Keratinocyte (primary cell): ENCODE measurements around the gene LRRC28. TPM values are rescaled to one million over a fixed set of nuclear protein-coding genes. Genes with fewer than 3 reads are reported as not detected.

Source experiments
- DNase-seq: peaks from one replicate; pipeline ENCODE4 v3.0.0-alpha.2; 2011; ENCODE audit warnings: low read depth, missing footprints, low spot score
- FAIRE-seq: peaks from 2 replicates; lab custom pipeline; 2011; peaks lifted over from hg19 to GRCh38; lab: Jason Lieb, UNC
- H2AFZ ChIP-seq: 2 replicates; pipeline ENCODE4 v1.6.0; 2012; ENCODE audit warnings: low read length, control low read depth, inconsistent platforms; ENCODE audit not compliant: control insufficient read depth
- H3K27ac ChIP-seq: 2 replicates; pipeline ENCODE4 v1.5.1; 2011; ENCODE audit warnings: low read length; ENCODE audit not compliant: control insufficient read depth, insufficient read depth
- H3K27me3 ChIP-seq: 3 replicates; pipeline ENCODE4 v1.6.0; 2011; ENCODE audit warnings: low read length; ENCODE audit not compliant: control insufficient read depth, insufficient read depth; ENCODE audit errors: extremely low read depth
- H3K36me3 ChIP-seq, 2 experiments: 2 replicates in 1 of 2; 3 replicates in 1 of 2; pipeline ENCODE4 v1.5.1; 2011; ENCODE audit warnings: low read length in 2 of 2, mild to moderate bottlenecking in 1 of 2; ENCODE audit not compliant: control insufficient read depth in 2 of 2, insufficient read depth in 2 of 2; ENCODE audit errors: extremely low read depth in 1 of 2
- H3K4me1 ChIP-seq: 3 replicates; pipeline ENCODE4 v1.5.1; 2011; ENCODE audit warnings: low read length; ENCODE audit not compliant: control insufficient read depth, insufficient read depth; ENCODE audit errors: extremely low read depth
- H3K4me2 ChIP-seq: 3 replicates; pipeline ENCODE4 v1.6.0; 2011; ENCODE audit warnings: low read depth, low read length; ENCODE audit not compliant: control insufficient read depth, insufficient read depth; ENCODE audit errors: extremely low read depth
- H3K4me3 ChIP-seq, 3 experiments: fragments of 200-600 bp in 1 of 3; sonication (generic) in 1 of 3; 2 replicates in 2 of 3; 3 replicates in 1 of 3; pipeline ENCODE4 v1.5.1; 2011 to 2016; ENCODE audit warnings: low read length in 3 of 3, mild to moderate bottlenecking in 3 of 3, control low read depth in 2 of 3, inconsistent platforms in 1 of 3, low read depth in 1 of 3, mixed read lengths in 1 of 3, mixed run types in 1 of 3, moderate library complexity in 1 of 3; ENCODE audit not compliant: control insufficient read depth in 2 of 3, insufficient read depth in 2 of 3; ENCODE audit errors: extremely low read depth in 1 of 3
- H3K79me2 ChIP-seq: 2 replicates; pipeline ENCODE4 v1.6.0; 2012; ENCODE audit warnings: low read length; ENCODE audit not compliant: control insufficient read depth, insufficient read depth
- H3K9ac ChIP-seq: 3 replicates; pipeline ENCODE4 v1.6.0; 2011; ENCODE audit warnings: low read length; ENCODE audit not compliant: control insufficient read depth, insufficient read depth; ENCODE audit errors: extremely low read depth
- H3K9me1 ChIP-seq: 3 replicates; pipeline ENCODE4 v1.6.0; 2011; ENCODE audit warnings: low read length; ENCODE audit not compliant: control insufficient read depth, insufficient read depth; ENCODE audit errors: extremely low read depth
- H3K9me3 ChIP-seq: 2 replicates; pipeline ENCODE4 v1.5.1; 2012; ENCODE audit warnings: low read depth, low read length; ENCODE audit not compliant: control insufficient read depth
- H4K20me1 ChIP-seq: 3 replicates; pipeline ENCODE4 v1.6.0; 2011; ENCODE audit warnings: low read length; ENCODE audit not compliant: control insufficient read depth, insufficient read depth; ENCODE audit errors: extremely low read depth
- EZH2 ChIP-seq: IDR thresholded peaks from one replicate; pipeline ENCODE4 v1.6.1; 2012; ENCODE audit warnings: inconsistent platforms, mild to moderate bottlenecking, low read length, moderate library complexity
- dilution Hi-C: fragments of 300-500 bp; cut with MboI; formaldehyde crosslinking; loops from one replicate; pipeline ENCODE4 v1.7.0; 2020; ENCODE audit warnings: low sequenced_read_pairs; ENCODE audit not compliant: extremely low pct_ligation_motif_present
- polyA plus RNA-seq, 5 experiments: library from polyadenylated mRNA; depleted of rRNA in 3 of 5; stranded (reverse) in 3 of 5; stranded (forward) in 1 of 5; unstranded in 1 of 5; fragments of >200 nt; gene quantifications; 1 replicate in 1 of 5; 2 replicates in 3 of 5; 3 replicates in 1 of 5; pipeline versions ENCODE4 v1.2.1 to v1.2.3, GENCODE V29; 2011 to 2012; ENCODE audit warnings: missing spikeins in 2 of 5, low read depth in 1 of 5, low replicate concordance in 1 of 5
- TF ChIP-seq, protein P1 (sequence below), 3 experiments: IDR thresholded peaks in 1 of 3; conservative IDR thresholded peaks in 1 of 3; optimal IDR thresholded peaks in 1 of 3; 2 replicates in 2 of 3; 3 replicates in 1 of 3; pipeline versions ENCODE3 to v1.5.1; 2011; ENCODE audit warnings: low read length in 3 of 3, mild to moderate bottlenecking in 3 of 3, moderate library complexity in 2 of 3, control low read depth in 1 of 3, inconsistent platforms in 1 of 3; ENCODE audit not compliant: insufficient read depth in 2 of 3; ENCODE audit errors: extremely low read depth in 1 of 3

Gene LRRC28
- polyA plus RNA-seq, 1 donor (not counting 4 experiments of a cell fraction or from before 2014, with no cell fraction given) = 25.1 TPM

DNA sequence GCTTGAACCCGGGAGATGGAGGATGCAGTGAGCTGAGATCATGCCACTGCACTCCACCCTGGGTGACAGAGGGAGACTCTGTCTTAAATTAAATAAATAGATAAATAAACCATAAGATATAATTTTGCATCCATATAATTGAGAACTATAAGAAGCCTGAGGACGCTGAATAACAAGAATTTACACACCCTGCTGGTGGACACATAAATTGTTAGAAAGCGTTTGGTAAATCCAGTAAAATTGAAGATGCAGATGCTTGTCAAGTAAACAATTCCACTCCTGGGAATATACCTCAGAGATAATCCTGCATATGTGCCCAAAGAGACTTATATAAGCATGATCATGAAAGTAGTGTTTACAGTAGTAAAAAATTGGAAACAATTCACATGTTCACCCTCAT, 43.6 kb upstream of the LRRC28 start:
- TF ChIP-seq EZH2 = no peak
- TF ChIP-seq, protein P1, sequence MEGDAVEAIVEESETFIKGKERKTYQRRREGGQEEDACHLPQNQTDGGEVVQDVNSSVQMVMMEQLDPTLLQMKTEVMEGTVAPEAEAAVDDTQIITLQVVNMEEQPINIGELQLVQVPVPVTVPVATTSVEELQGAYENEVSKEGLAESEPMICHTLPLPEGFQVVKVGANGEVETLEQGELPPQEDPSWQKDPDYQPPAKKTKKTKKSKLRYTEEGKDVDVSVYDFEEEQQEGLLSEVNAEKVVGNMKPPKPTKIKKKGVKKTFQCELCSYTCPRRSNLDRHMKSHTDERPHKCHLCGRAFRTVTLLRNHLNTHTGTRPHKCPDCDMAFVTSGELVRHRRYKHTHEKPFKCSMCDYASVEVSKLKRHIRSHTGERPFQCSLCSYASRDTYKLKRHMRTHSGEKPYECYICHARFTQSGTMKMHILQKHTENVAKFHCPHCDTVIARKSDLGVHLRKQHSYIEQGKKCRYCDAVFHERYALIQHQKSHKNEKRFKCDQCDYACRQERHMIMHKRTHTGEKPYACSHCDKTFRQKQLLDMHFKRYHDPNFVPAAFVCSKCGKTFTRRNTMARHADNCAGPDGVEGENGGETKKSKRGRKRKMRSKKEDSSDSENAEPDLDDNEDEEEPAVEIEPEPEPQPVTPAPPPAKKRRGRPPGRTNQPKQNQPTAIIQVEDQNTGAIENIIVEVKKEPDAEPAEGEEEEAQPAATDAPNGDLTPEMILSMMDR (optimal IDR thresholded peaks at IDR 0.05 in 1 of 3, IDR thresholded peaks at IDR 0.05 in 1 of 3, conservative IDR thresholded peaks at IDR 0.05 in 1 of 3; ENCODE audit: extremely low read depth in 1 of 3, insufficient read depth in 2 of 3, low read length in 3 of 3) = no peak
- no peak overlapping the region for H2AFZ ChIP-seq
- H3K27ac ChIP-seq = no peak overlapping the region
- H4K20me1 ChIP-seq = no peaks in the 10 kb centered on the region
- no peaks in the 10 kb centered on the region for H3K36me3 ChIP-seq
- no peaks in the 10 kb centered on the region for H3K9me1 ChIP-seq
- H3K79me2 ChIP-seq = no peaks in the 10 kb centered on the region
- no peak overlapping the region for H3K4me2 ChIP-seq
- H3K4me1 ChIP-seq = no peaks in the 10 kb centered on the region
- no peak for DNase-seq
- H3K9ac ChIP-seq = no peak overlapping the region
- no peaks in the 10 kb centered on the region for H3K27me3 ChIP-seq
- no peak for FAIRE-seq
- H3K4me3 ChIP-seq = no peak overlapping the region
- dilution Hi-C loops = no loop called here
- H3K9me3 ChIP-seq = no peaks in the 10 kb centered on the region

DNA sequence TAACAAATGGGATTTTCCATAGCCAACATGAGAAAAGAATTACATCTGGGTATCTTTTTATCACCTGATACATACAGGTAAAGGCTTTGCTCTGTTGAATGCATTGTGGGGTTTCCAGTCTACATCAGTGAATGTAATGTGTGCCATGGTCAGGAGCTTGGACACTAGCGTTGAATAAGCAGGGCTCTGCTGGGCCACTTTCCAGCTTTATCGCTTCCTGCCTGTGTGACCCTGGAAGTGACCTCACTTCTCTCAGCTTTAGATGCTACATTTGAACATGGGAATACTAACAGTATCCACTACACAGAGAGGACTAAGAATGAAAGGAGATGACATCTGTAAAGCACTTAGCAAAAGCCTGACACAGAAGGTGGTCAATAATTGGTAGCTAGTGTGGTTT, 42.0 kb upstream of the LRRC28 start:
- H4K20me1 ChIP-seq = no peaks in the 10 kb centered on the region
- no peak overlapping the region for H3K4me2 ChIP-seq
- H3K27ac ChIP-seq = no peak overlapping the region
- H3K9ac ChIP-seq = no peak overlapping the region
- no peaks in the 10 kb centered on the region for H3K9me3 ChIP-seq
- H3K36me3 ChIP-seq = no peaks in the 10 kb centered on the region
- H3K4me1 ChIP-seq = no peaks in the 10 kb centered on the region
- H3K4me3 ChIP-seq = no peak overlapping the region
- no peak overlapping the region for H2AFZ ChIP-seq
- H3K9me1 ChIP-seq = no peaks in the 10 kb centered on the region
- FAIRE-seq (no peak), DNase-seq (no peak)
- H3K27me3 ChIP-seq = no peaks in the 10 kb centered on the region
- H3K79me2 ChIP-seq = no peaks in the 10 kb centered on the region
- TF ChIP-seq EZH2 = no peak
- TF ChIP-seq, protein P1 (optimal IDR thresholded peaks at IDR 0.05 in 1 of 3, IDR thresholded peaks at IDR 0.05 in 1 of 3, conservative IDR thresholded peaks at IDR 0.05 in 1 of 3; ENCODE audit: extremely low read depth in 1 of 3, insufficient read depth in 2 of 3, low read length in 3 of 3) = no peak
- dilution Hi-C loops = no loop called here
